Liver (tissue), 9 donors: ENCODE results near the gene SMARCB1. TPM values are rescaled to one million over a fixed set of nuclear protein-coding genes. Genes with fewer than 3 reads are reported as not detected.

Experiments used
- DNase-seq: peaks from one replicate; pipeline ENCODE4 v3.0.0-alpha.2; 2017; ENCODE audit warnings: low spot score
- H3K27ac ChIP-seq, 2 donors: one replicate each; pipeline ENCODE4 v1.7.0; 2013; ENCODE audit warnings: inconsistent platforms in 2 of 2, low read length in 2 of 2, control low read depth in 1 of 2, low read depth in 1 of 2, mild to moderate bottlenecking in 1 of 2
- H3K27me3 ChIP-seq, 4 donors: one replicate each; pipeline versions ENCODE4 v1.6.1 to v1.7.0; 2013; ENCODE audit warnings: low read length in 3 of 4, inconsistent platforms in 1 of 4, mild to moderate bottlenecking in 1 of 4, moderate library complexity in 1 of 4; ENCODE audit not compliant: control insufficient read depth in 4 of 4, insufficient read depth in 4 of 4
- H3K36me3 ChIP-seq, 4 donors: one replicate each; pipeline versions ENCODE4 v1.6.1 to v1.7.0; 2013; ENCODE audit warnings: low read length in 3 of 4, mild to moderate bottlenecking in 3 of 4, low read depth in 1 of 4, moderate library complexity in 1 of 4; ENCODE audit not compliant: control insufficient read depth in 4 of 4, insufficient read depth in 3 of 4
- H3K4me1 ChIP-seq, 4 donors: one replicate each; pipeline versions ENCODE4 v1.6.1 to v1.7.0; 2013; ENCODE audit warnings: low read length in 3 of 4, mild to moderate bottlenecking in 3 of 4, moderate library complexity in 1 of 4; ENCODE audit not compliant: control insufficient read depth in 4 of 4, insufficient read depth in 4 of 4
- H3K4me3 ChIP-seq, 3 donors: one replicate each; pipeline versions ENCODE4 v1.6.1 to v1.7.0; 2013; ENCODE audit warnings: low read length in 3 of 3, control low read depth in 1 of 3, low read depth in 1 of 3, mild to moderate bottlenecking in 1 of 3
- H3K9ac ChIP-seq, 2 donors: one replicate each; pipeline ENCODE4 v1.7.0; 2013; ENCODE audit warnings: low read length in 2 of 2, mild to moderate bottlenecking in 2 of 2, moderate library complexity in 2 of 2, control low read depth in 1 of 2, low read depth in 1 of 2
- H3K9me3 ChIP-seq, 4 donors: one replicate each; pipeline versions ENCODE4 v1.6.1 to v1.7.0; 2013; ENCODE audit warnings: low read length in 3 of 4; ENCODE audit not compliant: control insufficient read depth in 4 of 4
- EGR1 ChIP-seq, 2 donors: IDR thresholded peaks; 2 replicates each; pipeline ENCODE4 v1.6.1; 2016 to 2018; ENCODE audit warnings: antibody characterized with exemption in 2 of 2, low read depth in 2 of 2
- FOXA1 ChIP-seq: IDR thresholded peaks from 2 replicates; pipeline ENCODE4 v1.6.1; 2016; ENCODE audit warnings: antibody characterized with exemption
- FOXA2 ChIP-seq: IDR thresholded peaks from 2 replicates; pipeline ENCODE4 v1.6.1; 2016; ENCODE audit warnings: antibody characterized with exemption
- HNF4A ChIP-seq, 2 donors: conservative IDR thresholded peaks; 2 replicates each; pipeline ENCODE4 v1.6.1; 2016; ENCODE audit warnings: antibody characterized with exemption in 2 of 2, mild to moderate bottlenecking in 2 of 2
- HNF4G ChIP-seq: IDR thresholded peaks from 2 replicates; pipeline ENCODE4 v1.6.1; 2016; ENCODE audit warnings: antibody characterized with exemption
- JUND ChIP-seq, 2 donors: IDR thresholded peaks; 2 replicates each; pipeline ENCODE4 v1.6.1; 2016; ENCODE audit warnings: antibody characterized with exemption in 2 of 2
- NR2F2 ChIP-seq: IDR thresholded peaks from 2 replicates; pipeline ENCODE4 v1.6.1; 2016; ENCODE audit warnings: antibody characterized with exemption
- RXRA ChIP-seq, 2 donors: IDR thresholded peaks; 2 replicates each; pipeline ENCODE4 v1.6.1; 2017 to 2018; ENCODE audit warnings: antibody characterized with exemption in 2 of 2, mild to moderate bottlenecking in 1 of 2
- SP1 ChIP-seq: IDR thresholded peaks from 2 replicates; pipeline ENCODE4 v1.6.1; 2018; ENCODE audit warnings: antibody characterized with exemption, mild to moderate bottlenecking
- TAF1 ChIP-seq: conservative IDR thresholded peaks from 2 replicates; pipeline ENCODE4 v1.6.1; 2016; ENCODE audit warnings: antibody characterized with exemption, mild to moderate bottlenecking
- WGBS: extraction: QIAGEN DNeasy Blood & Tissue Kit; methylation state at CpG from one replicate; pipeline ENCODE4 v1.1.7; 2013; 5-methylcytosine and 5-hydroxymethylcytosine counted together
- polyA plus RNA-seq, 2 donors: library from polyadenylated mRNA; stranded (reverse) in 1 of 2; unstranded in 1 of 2; fragments of 200-250 nt in 1 of 2; fragments of >200 nt in 1 of 2; fragmentation: Nextera tagmentation in 1 of 2; extraction: Ambion mirVana in 1 of 2; gene quantifications; one replicate each; pipeline versions ENCODE4 v1.2.1 to v1.2.3, GENCODE V29; 2013 to 2015
- total RNA-seq, 2 donors: library from RNA; depleted of rRNA; stranded (reverse); fragments of >200 nt; gene quantifications; one replicate each; pipeline ENCODE4 v1.2.3, GENCODE V29; 2014
- TF ChIP-seq, protein P1 (sequence below): IDR thresholded peaks from 2 replicates; pipeline ENCODE4 v1.6.1; 2016; ENCODE audit warnings: antibody characterized with exemption, mild to moderate bottlenecking
- TF ChIP-seq, protein P2 (sequence below): IDR thresholded peaks from 2 replicates; pipeline ENCODE4 v1.6.1; 2016; ENCODE audit warnings: antibody characterized with exemption
- TF ChIP-seq, protein P3 (sequence below): IDR thresholded peaks from 2 replicates; pipeline ENCODE4 v1.6.1; 2016; ENCODE audit warnings: antibody characterized with exemption
- TF ChIP-seq, protein P4 (sequence below): IDR thresholded peaks from 2 replicates; pipeline ENCODE4 v1.6.1; 2016; ENCODE audit warnings: antibody characterized with exemption
- donor health status: healthy.
- donor health status: healthy.
- donor health status: healthy.
- donor health status: healthy.
- donor health status: healthy.

The SMARCB1 gene
- total and polyA plus RNA-seq, 4 donors: 15.1 to 22.5 (median 19.1) TPM

DNA sequence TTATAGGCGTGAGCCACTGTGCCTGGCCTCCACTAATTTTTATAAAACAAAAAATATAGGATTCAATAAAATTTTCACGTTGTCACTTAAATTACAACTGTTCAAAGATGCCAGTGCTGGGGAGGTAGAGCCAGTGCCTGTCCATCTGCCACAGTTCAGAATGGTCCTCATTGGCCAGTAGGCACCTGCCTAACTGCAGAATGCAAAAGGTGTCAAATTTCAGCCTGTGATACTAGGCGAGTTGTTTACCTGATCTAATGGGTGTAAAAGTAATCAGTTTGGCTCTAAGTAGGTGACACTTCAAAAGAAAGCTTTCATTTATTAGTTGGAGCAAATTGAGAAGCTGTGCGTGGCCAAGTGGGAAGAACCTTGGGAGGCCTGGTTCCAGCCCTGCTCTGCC, 2.4 kb downstream of the SMARCB1 start:
- 78% methylated on average over 4 of the region's 4 CpGs for WGBS
- no peak overlapping the region for H3K27ac ChIP-seq
- no peak overlapping the region for H3K4me3 ChIP-seq
- no peak for DNase-seq
- H3K9me3 ChIP-seq: no peaks in the 10 kb centered on the region
- TF ChIP-seq FOXA1 (no peak), EGR1 (IDR thresholded peaks at IDR 0.05; ENCODE audit: low read depth in 2 of 2) (no peak), NR2F2 (no peak), FOXA2 (no peak), TAF1 (no peak), SP1 (no peak), RXRA (IDR thresholded peaks at IDR 0.05) (no peak), JUND (IDR thresholded peaks at IDR 0.05) (no peak), HNF4A (conservative IDR thresholded peaks at IDR 0.05) (no peak), HNF4G (no peak)
- TF ChIP-seq, protein P1, sequence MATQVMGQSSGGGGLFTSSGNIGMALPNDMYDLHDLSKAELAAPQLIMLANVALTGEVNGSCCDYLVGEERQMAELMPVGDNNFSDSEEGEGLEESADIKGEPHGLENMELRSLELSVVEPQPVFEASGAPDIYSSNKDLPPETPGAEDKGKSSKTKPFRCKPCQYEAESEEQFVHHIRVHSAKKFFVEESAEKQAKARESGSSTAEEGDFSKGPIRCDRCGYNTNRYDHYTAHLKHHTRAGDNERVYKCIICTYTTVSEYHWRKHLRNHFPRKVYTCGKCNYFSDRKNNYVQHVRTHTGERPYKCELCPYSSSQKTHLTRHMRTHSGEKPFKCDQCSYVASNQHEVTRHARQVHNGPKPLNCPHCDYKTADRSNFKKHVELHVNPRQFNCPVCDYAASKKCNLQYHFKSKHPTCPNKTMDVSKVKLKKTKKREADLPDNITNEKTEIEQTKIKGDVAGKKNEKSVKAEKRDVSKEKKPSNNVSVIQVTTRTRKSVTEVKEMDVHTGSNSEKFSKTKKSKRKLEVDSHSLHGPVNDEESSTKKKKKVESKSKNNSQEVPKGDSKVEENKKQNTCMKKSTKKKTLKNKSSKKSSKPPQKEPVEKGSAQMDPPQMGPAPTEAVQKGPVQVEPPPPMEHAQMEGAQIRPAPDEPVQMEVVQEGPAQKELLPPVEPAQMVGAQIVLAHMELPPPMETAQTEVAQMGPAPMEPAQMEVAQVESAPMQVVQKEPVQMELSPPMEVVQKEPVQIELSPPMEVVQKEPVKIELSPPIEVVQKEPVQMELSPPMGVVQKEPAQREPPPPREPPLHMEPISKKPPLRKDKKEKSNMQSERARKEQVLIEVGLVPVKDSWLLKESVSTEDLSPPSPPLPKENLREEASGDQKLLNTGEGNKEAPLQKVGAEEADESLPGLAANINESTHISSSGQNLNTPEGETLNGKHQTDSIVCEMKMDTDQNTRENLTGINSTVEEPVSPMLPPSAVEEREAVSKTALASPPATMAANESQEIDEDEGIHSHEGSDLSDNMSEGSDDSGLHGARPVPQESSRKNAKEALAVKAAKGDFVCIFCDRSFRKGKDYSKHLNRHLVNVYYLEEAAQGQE: no peak
- TF ChIP-seq, protein P2, sequence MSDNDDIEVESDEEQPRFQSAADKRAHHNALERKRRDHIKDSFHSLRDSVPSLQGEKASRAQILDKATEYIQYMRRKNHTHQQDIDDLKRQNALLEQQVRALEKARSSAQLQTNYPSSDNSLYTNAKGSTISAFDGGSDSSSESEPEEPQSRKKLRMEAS: no peak
- TF ChIP-seq, protein P3, sequence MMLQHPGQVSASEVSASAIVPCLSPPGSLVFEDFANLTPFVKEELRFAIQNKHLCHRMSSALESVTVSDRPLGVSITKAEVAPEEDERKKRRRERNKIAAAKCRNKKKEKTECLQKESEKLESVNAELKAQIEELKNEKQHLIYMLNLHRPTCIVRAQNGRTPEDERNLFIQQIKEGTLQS: no peak
- TF ChIP-seq, protein P4, sequence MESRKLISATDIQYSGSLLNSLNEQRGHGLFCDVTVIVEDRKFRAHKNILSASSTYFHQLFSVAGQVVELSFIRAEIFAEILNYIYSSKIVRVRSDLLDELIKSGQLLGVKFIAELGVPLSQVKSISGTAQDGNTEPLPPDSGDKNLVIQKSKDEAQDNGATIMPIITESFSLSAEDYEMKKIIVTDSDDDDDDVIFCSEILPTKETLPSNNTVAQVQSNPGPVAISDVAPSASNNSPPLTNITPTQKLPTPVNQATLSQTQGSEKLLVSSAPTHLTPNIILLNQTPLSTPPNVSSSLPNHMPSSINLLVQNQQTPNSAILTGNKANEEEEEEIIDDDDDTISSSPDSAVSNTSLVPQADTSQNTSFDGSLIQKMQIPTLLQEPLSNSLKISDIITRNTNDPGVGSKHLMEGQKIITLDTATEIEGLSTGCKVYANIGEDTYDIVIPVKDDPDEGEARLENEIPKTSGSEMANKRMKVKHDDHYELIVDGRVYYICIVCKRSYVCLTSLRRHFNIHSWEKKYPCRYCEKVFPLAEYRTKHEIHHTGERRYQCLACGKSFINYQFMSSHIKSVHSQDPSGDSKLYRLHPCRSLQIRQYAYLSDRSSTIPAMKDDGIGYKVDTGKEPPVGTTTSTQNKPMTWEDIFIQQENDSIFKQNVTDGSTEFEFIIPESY: no peak
- H3K27me3 ChIP-seq: no peaks in the 10 kb centered on the region
- peaks cover 3 to 15% (median 5%) of the 10 kb centered on the region in 4 donors for H3K36me3 ChIP-seq
- no peak overlapping the region for H3K9ac ChIP-seq
- peaks cover 3 to 29% (median 20%) of the 10 kb centered on the region in 4 donors for H3K4me1 ChIP-seq

DNA sequence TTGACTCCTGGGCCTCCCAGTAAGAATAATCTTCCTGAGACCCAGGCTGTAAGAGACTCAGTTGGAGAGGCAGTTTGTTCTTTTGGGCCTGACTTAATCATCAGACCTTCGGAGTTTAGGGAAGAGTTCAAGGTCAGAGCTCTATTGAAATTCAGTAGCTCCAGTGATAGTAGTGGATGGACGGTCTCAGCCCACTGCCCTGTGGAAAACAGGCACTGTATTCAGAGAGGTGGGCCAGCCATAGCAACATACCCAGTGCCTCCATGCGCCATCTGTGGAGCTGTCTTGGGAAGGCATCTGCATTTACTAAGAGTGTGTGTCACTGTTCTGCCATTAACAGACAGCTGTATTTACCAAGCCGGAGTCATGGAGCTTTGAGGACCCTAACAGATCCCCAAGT, 2.9 kb downstream of the SMARCB1 start:
- H3K9me3 ChIP-seq: no peaks in the 10 kb centered on the region
- H3K27me3 ChIP-seq: no peaks in the 10 kb centered on the region
- peaks cover 3 to 24% (median 16%) of the 10 kb centered on the region in 4 donors for H3K4me1 ChIP-seq
- DNase-seq: no peak
- H3K4me3 ChIP-seq: no peak overlapping the region
- no peak overlapping the region for H3K9ac ChIP-seq
- H3K27ac ChIP-seq: no peak overlapping the region
- 71% methylated on average over 4 of the region's 4 CpGs for WGBS
- TF ChIP-seq JUND (IDR thresholded peaks at IDR 0.05) (no peak), HNF4A (conservative IDR thresholded peaks at IDR 0.05) (peak; percentile 21 to 31)
- H3K36me3 ChIP-seq: peaks cover 3 to 19% (median 7%) of the 10 kb centered on the region in 4 donors
